MCF 10A (cell line): Measurements from ENCODE around the gene SMIM44. TPM values are rescaled to one million over a fixed set of nuclear protein-coding genes. Genes with fewer than 3 reads are reported as not detected.

Source experiments
- BruUV-seq: library from RNA; stranded (reverse); fragments of 400-500 nt; replicated peaks from 2 replicates; lab custom pipeline; 2021; lab: Mats Ljungman, UMichigan
- CTCF ChIA-PET: fragments of 300-600 bp; sonication (Branson Sonifier 250); formaldehyde crosslinking; extraction: SDS; loops from one replicate; lab custom pipeline; 2021; ENCODE audit warnings: antibody characterized with exemption, inconsistent platforms; lab: Yijun Ruan, JAX
- POLR2A ChIA-PET: fragments of 300-600, 350-650 bp; sonication (Branson Sonifier 250); formaldehyde crosslinking; extraction: SDS; loops from one replicate; lab custom pipeline; 2020; ENCODE audit warnings: antibody characterized with exemption, inconsistent platforms; lab: Yijun Ruan, JAX
- DNase-seq: peaks from one replicate; pipeline ENCODE4 v3.0.0-alpha.2; 2018; ENCODE audit not compliant: unreplicated experiment
- H3K27ac Mint-ChIP-seq: one replicate; pipeline ENCODE4 v1.8.0; 2022; ENCODE audit warnings: mild to moderate bottlenecking, low read depth, mixed read lengths; ENCODE audit not compliant: unreplicated experiment
- H3K27me3 Mint-ChIP-seq: one replicate; pipeline ENCODE4 v1.8.0; 2022; ENCODE audit warnings: mixed read lengths; ENCODE audit not compliant: insufficient read depth, unreplicated experiment
- H3K36me3 Mint-ChIP-seq: one replicate; pipeline ENCODE4 v1.8.0; 2022; ENCODE audit warnings: mild to moderate bottlenecking, moderate library complexity, mixed read lengths; ENCODE audit not compliant: insufficient read depth, unreplicated experiment
- H3K4me1 Mint-ChIP-seq: one replicate; pipeline ENCODE4 v1.8.0; 2022; ENCODE audit warnings: mixed read lengths; ENCODE audit not compliant: insufficient read depth, unreplicated experiment
- H3K4me3 Mint-ChIP-seq: one replicate; pipeline ENCODE4 v1.8.0; 2022; ENCODE audit warnings: mild to moderate bottlenecking, moderate library complexity, mixed read lengths; ENCODE audit not compliant: unreplicated experiment
- H3K9me3 Mint-ChIP-seq: one replicate; pipeline ENCODE4 v1.8.0; 2022; ENCODE audit warnings: mixed read lengths; ENCODE audit not compliant: unreplicated experiment
- CTCF ChIP-seq: fragments of 200-600 bp; IDR thresholded peaks from one replicate; pipeline ENCODE4 v1.8.0; 2022; ENCODE audit warnings: antibody characterized with exemption, mild to moderate bottlenecking; ENCODE audit not compliant: unreplicated experiment
- intact Hi-C: fragments of 100-400 bp; cut with micrococcal nuclease; formaldehyde crosslinking; loops from 2 replicates; pipeline ENCODE4 v1.14.1; 2022
- total RNA-seq: library from RNA; stranded (reverse); gene quantifications from 2 replicates; pipeline ENCODE4 v1.2.3, GENCODE V29; 2022

SMIM44 gene
- total RNA-seq, 1 experiment from 2014 or later = not detected

GRCh38 chr19:3459965-3460582, 23.2 kb downstream of the SMIM44 start:
- H3K27ac Mint-ChIP-seq = no peak overlapping the region
- no TSS peak for BruUV-seq
- peaks cover 79% of the 10 kb centered on the region for H3K36me3 Mint-ChIP-seq
- ChIA-PET CTCF (interaction anchor here (2.2 kb wide), 1 partner anchor 13 kb away, joined by 7 read pairs; no protein-coding TSS in a partner anchor), POLR2A (no interaction called here)
- no peak for TF ChIP-seq CTCF
- intact Hi-C loops = no loop called here
- H3K4me3 Mint-ChIP-seq = no peak overlapping the region
- no peaks in the 10 kb centered on the region for H3K4me1 Mint-ChIP-seq
- H3K9me3 Mint-ChIP-seq = no peaks in the 10 kb centered on the region
- no peaks in the 10 kb centered on the region for H3K27me3 Mint-ChIP-seq
- no peak for DNase-seq

DNA sequence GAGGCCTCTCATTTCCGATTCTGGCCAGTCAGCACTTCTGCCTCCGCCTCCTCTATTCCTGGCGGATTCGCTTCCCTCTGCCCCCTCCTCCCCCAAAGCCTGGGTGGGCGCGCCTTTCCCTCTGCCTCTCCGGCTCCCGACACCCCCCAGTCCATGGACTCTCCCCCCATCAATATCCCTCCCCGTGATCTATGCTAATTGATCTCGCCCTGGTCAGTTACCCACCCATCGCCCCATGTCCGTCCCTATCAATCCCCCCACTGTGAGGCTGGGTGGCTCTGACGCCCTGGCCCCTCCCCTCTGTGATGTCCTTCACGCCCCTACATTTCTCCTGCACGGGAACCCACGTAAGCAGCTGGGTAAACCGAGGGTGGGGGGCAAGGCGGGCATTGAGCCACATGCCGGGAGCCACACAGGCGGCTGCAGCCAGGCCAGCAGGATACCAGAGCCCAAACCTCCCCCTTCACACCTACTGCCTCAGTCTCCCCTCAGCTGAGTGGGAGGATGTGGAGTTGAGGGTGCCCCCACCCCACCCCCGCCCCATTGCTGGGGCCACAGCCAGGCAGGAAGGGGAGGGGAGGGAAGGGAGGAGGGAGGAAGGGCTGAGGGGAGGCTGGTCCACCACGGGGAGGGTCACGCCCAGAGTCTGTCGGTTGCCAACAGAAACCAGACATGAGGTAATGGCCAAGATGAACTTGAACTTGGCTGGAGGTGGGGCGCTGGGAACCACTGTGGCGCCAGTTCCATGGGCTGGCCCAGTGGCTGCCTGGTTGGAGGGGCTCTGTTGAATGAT, 24.0 kb downstream of the SMIM44 start:
- Mint-ChIP-seq H3K9me3 (no peaks in the 10 kb centered on the region), H3K27me3 (no peaks in the 10 kb centered on the region), H3K4me3 (no peak overlapping the region), H3K36me3 (peaks cover 79% of the 10 kb centered on the region), H3K27ac (no peak overlapping the region), H3K4me1 (no peaks in the 10 kb centered on the region)
- POLR2A ChIA-PET = no interaction called here
- intact Hi-C loops = no loop called here
- TF ChIP-seq CTCF = no peak
- DNase-seq = peak; percentile 41
- BruUV-seq = no TSS peak
- CTCF ChIA-PET = interaction anchor here (1.0 kb wide), 1 partner anchor 13 kb away, joined by 4 read pairs; no protein-coding TSS in a partner anchor

GRCh38 chr19:3458229-3459088, 24.8 kb downstream of the SMIM44 start:
- Mint-ChIP-seq H3K4me3 (no peak overlapping the region), H3K27me3 (no peaks in the 10 kb centered on the region), H3K27ac (no peak overlapping the region), H3K9me3 (no peaks in the 10 kb centered on the region), H3K4me1 (no peaks in the 10 kb centered on the region), H3K36me3 (peaks cover 79% of the 10 kb centered on the region)
- DNase-seq = no peak
- BruUV-seq = no TSS peak
- ChIA-PET CTCF (interaction anchor here (1.0 kb wide), 1 partner anchor 14 kb away, joined by 4 read pairs; no protein-coding TSS in a partner anchor), POLR2A (interaction anchor here (1.0 kb wide), 1 partner anchor 11 kb away, joined by 3 read pairs; no protein-coding TSS in a partner anchor)
- intact Hi-C loops = no loop called here
- no peak for TF ChIP-seq CTCF
